HepG2 (cell line): Measurements from ENCODE around the gene ADI1. TPM values are rescaled to one million over a fixed set of nuclear protein-coding genes. Genes with fewer than 3 reads are reported as not detected.

ENCODE experiments used
- BHLHE40 ChIP-seq: IDR thresholded peaks from 2 replicates; pipeline ENCODE4 v1.6.1; 2011; ENCODE audit warnings: low read length, improper control_type of control experiment
- CCDC6 ChIP-seq: sonication (generic); formaldehyde crosslinking; IDR thresholded peaks from 2 replicates; pipeline ENCODE4 v1.8.1; 2022; ENCODE audit warnings: mild to moderate bottlenecking, missing genetic modification reagents, moderate library complexity
- FOXP1 ChIP-seq, 2 experiments: fragments of 450-650 bp in 1 of 2; IDR thresholded peaks; 2 replicates each; pipeline ENCODE4 v1.6.1; 2017 to 2018; ENCODE audit warnings: antibody characterized with exemption in 1 of 2
- HIC2 ChIP-seq: sonication (generic); formaldehyde crosslinking; IDR thresholded peaks from 2 replicates; pipeline ENCODE4 v1.9.0; 2022; ENCODE audit warnings: low read depth, missing genetic modification reagents
- KMT2A ChIP-seq: sonication (generic); formaldehyde crosslinking; IDR thresholded peaks from 2 replicates; pipeline ENCODE4 v1.4.0; 2020; ENCODE audit warnings: missing genetic modification reagents
- RBAK ChIP-seq: sonication (generic); formaldehyde crosslinking; IDR thresholded peaks from 2 replicates; pipeline ENCODE4 v1.5.1; 2020; ENCODE audit warnings: mild to moderate bottlenecking, missing genetic modification reagents
- SOX5 ChIP-seq: IDR thresholded peaks from 2 replicates; pipeline ENCODE4 v1.6.1; 2016; ENCODE audit warnings: borderline replicate concordance
- SRSF9 ChIP-seq: fragments of 200-400 bp; formaldehyde crosslinking; IDR thresholded peaks from 2 replicates; pipeline ENCODE4 v1.6.1; 2018; ENCODE audit warnings: borderline replicate concordance, mild to moderate bottlenecking, low read depth, low read length; ENCODE audit not compliant: insufficient read depth, poor library complexity, severe bottlenecking
- TCF7 ChIP-seq: sonication (generic); IDR thresholded peaks from 2 replicates; pipeline ENCODE4 v1.6.1; 2016; ENCODE audit warnings: antibody characterized with exemption, low read depth
- ZBTB3 ChIP-seq: sonication (generic); formaldehyde crosslinking; IDR thresholded peaks from 2 replicates; pipeline ENCODE4 v1.4.0; 2020; ENCODE audit warnings: low read depth, mild to moderate bottlenecking, moderate library complexity, missing genetic modification reagents, borderline replicate concordance
- ZBTB4 ChIP-seq: sonication (generic); formaldehyde crosslinking; IDR thresholded peaks from 2 replicates; pipeline ENCODE4 v1.4.0; 2020; ENCODE audit warnings: missing genetic modification reagents, mild to moderate bottlenecking, borderline replicate concordance
- ZBTB46 ChIP-seq: sonication (generic); formaldehyde crosslinking; IDR thresholded peaks from 2 replicates; pipeline ENCODE4 v1.4.0; 2020; ENCODE audit warnings: mild to moderate bottlenecking, missing genetic modification reagents, borderline replicate concordance
- ZEB1 ChIP-seq: IDR thresholded peaks from 2 replicates; pipeline ENCODE4 v1.6.1; 2012; ENCODE audit warnings: mild to moderate bottlenecking, low read depth, inconsistent platforms; ENCODE audit not compliant: insufficient replicate concordance
- ZNF329 ChIP-seq: sonication (generic); formaldehyde crosslinking; IDR thresholded peaks from 2 replicates; pipeline ENCODE4 v1.9.0; 2021; ENCODE audit warnings: low read depth, mild to moderate bottlenecking, missing genetic modification reagents
- ZNF530 ChIP-seq: sonication (generic); formaldehyde crosslinking; IDR thresholded peaks from 2 replicates; pipeline ENCODE4 v1.5.0; 2020; ENCODE audit warnings: low read depth, mild to moderate bottlenecking, missing genetic modification reagents
- ZNF615 ChIP-seq: sonication (generic); formaldehyde crosslinking; IDR thresholded peaks from 2 replicates; pipeline ENCODE4 v1.5.0; 2020; ENCODE audit warnings: mild to moderate bottlenecking, missing genetic modification reagents, borderline replicate concordance
- ZNF639 ChIP-seq: conservative IDR thresholded peaks from 2 replicates; pipeline ENCODE4 v1.6.1; 2018; ENCODE audit warnings: missing genetic modification reagents
- ZNF672 ChIP-seq: sonication (generic); formaldehyde crosslinking; IDR thresholded peaks from 2 replicates; pipeline ENCODE4 v1.8.1; 2022; ENCODE audit warnings: missing genetic modification reagents
- ZNF800 ChIP-seq: sonication (generic); formaldehyde crosslinking; IDR thresholded peaks from 2 replicates; pipeline ENCODE4 v1.4.0; 2020; ENCODE audit warnings: missing genetic modification reagents
- polyA plus RNA-seq, 8 experiments: library from polyadenylated mRNA; depleted of rRNA in 3 of 8; stranded (reverse) in 7 of 8; unstranded in 1 of 8; fragments of >200 nt; fragmentation: Illumina TruSeq in 4 of 8; extraction: Trizol in 4 of 8; gene quantifications; 2 replicates each; pipeline versions ENCODE4 v1.2.1 to v1.2.3, GENCODE V29; 2011 to 2016; ENCODE audit warnings: low read depth in 4 of 8, missing spikeins in 1 of 8, mixed read lengths in 1 of 8; ENCODE audit not compliant: insufficient read depth in 1 of 8
- total RNA-seq, 5 experiments: library from RNA; depleted of rRNA; stranded (reverse); fragments of >200 nt; fragmentation: Illumina TruSeq; extraction: Trizol; gene quantifications; 2 replicates each; pipeline ENCODE4 v1.2.3, GENCODE V29; 2016; ENCODE audit warnings: low read depth in 1 of 5

Gene ADI1
- total and polyA plus RNA-seq, 2 of the 13 experiments (the other 11 are each of a cell fraction or from before 2014, with no cell fraction given) = 28.7 to 123 TPM

GRCh38 chr2:3465844-3466481, 53.4 kb downstream of the ADI1 start (continued):
- TF ChIP-seq ZNF530 (CRISPR knock-in tag) (no peak), BHLHE40 (no peak), ZBTB46 (CRISPR knock-in tag) (no peak), ZNF672 (CRISPR knock-in tag) (no peak), ZNF329 (no peak; the same call in 1 of the 2 replicates), KMT2A (CRISPR knock-in tag) (peak; percentile 42; the same call in 1 of the 2 replicates), RBAK (CRISPR knock-in tag) (peak; percentile 58; the same call in 1 of the 2 replicates), ZNF615 (CRISPR knock-in tag) (peak; percentile 75; the same call in 1 of the 2 replicates), ZEB1 (peak; percentile 46), CCDC6 (CRISPR knock-in tag) (no peak), ZBTB3 (CRISPR knock-in tag) (no peak), FOXP1 (IDR thresholded peaks at IDR 0.05) (no peak), FOXP1 (CRISPR knock-in tag; IDR thresholded peaks at IDR 0.05) (peak; percentile 56), ZNF639 (CRISPR knock-in tag) (no peak), SOX5 (CRISPR knock-in tag) (peak; percentile 85), TCF7 (peak; percentile 59; the same call in 1 of the 2 replicates), SRSF9 (no peak), ZNF800 (CRISPR knock-in tag) (no peak), HIC2 (CRISPR knock-in tag) (no peak), ZBTB4 (CRISPR knock-in tag) (no peak)
